ENCODE data around the gene CRACR2A. TPM values are rescaled to one million over a fixed set of nuclear protein-coding genes. Genes with fewer than 3 reads are reported as not detected.

Gene CRACR2A
- total and polyA plus RNA-seq, 2 donors from 2014 or later: 0.22 to 6.1 TPM

GRCh38 chr12:3646561-3647241, 106.2 kb downstream of the CRACR2A start:
- FAIRE-seq (no peak), DNase-seq (peak in 1 of 5 donors; percentile 44)
- H3K27ac ChIP-seq (ENCODE audit: low read depth in 2 of 2, low read length in 2 of 2): no peak overlapping the region
- H3K4me3 ChIP-seq (ENCODE audit: low read length in 3 of 3): no peak overlapping the region
- intact Hi-C loops (cut with DNase I): no loop called here
- no peaks in the 10 kb centered on the region for H3K36me3 ChIP-seq (ENCODE audit: control insufficient read depth in 2 of 3, insufficient read depth in 3 of 3, low read length in 3 of 3)
- peaks cover 0 to 6% (median 0%) of the 10 kb centered on the region in 3 donors for H3K4me1 ChIP-seq (ENCODE audit: control insufficient read depth in 2 of 3, insufficient read depth in 2 of 3, low read depth in 1 of 3, low read length in 3 of 3)
- no peak for TF ChIP-seq CTCF (IDR thresholded peaks at IDR 0.05; ENCODE audit: borderline replicate concordance, extremely low read depth, insufficient read depth)
- H3K9ac ChIP-seq (ENCODE audit: low read length in 3 of 3): no peak overlapping the region
- H3K9me3 ChIP-seq (ENCODE audit: control insufficient read depth in 2 of 3, insufficient read depth in 1 of 3, low read length in 3 of 3): no peaks in the 10 kb centered on the region
- H3K27me3 ChIP-seq (ENCODE audit: control insufficient read depth, insufficient read depth, low read length): no peaks in the 10 kb centered on the region

- intact Hi-C loops (cut with DNase I): no loop called here
- no peak for TF ChIP-seq CTCF (IDR thresholded peaks at IDR 0.05; ENCODE audit: borderline replicate concordance, extremely low read depth, insufficient read depth)
- no peaks in the 10 kb centered on the region for H3K27me3 ChIP-seq (ENCODE audit: control insufficient read depth, insufficient read depth, low read length)
- no peak overlapping the region for H3K4me3 ChIP-seq (ENCODE audit: low read length in 3 of 3)
- DNase-seq (no peak), FAIRE-seq (no peak)
- H3K9me3 ChIP-seq (ENCODE audit: control insufficient read depth in 2 of 3, insufficient read depth in 1 of 3, low read length in 3 of 3): no peaks in the 10 kb centered on the region
- no peak overlapping the region for H3K9ac ChIP-seq (ENCODE audit: low read length in 3 of 3)
- no peaks in the 10 kb centered on the region for H3K36me3 ChIP-seq (ENCODE audit: control insufficient read depth in 2 of 3, insufficient read depth in 3 of 3, low read length in 3 of 3)
- peaks cover 0 to 6% (median 0%) of the 10 kb centered on the region in 3 donors for H3K4me1 ChIP-seq (ENCODE audit: control insufficient read depth in 2 of 3, insufficient read depth in 2 of 3, low read depth in 1 of 3, low read length in 3 of 3)
- H3K27ac ChIP-seq (ENCODE audit: low read depth in 2 of 2, low read length in 2 of 2): no peak overlapping the region
Measured at GRCh38 chr12:3645091-3645490, 107.8 kb downstream of the CRACR2A start.

GRCh38 chr12:3644104-3644503, 108.8 kb downstream of the CRACR2A start:
- Histone ChIP-seq H3K27ac (ENCODE audit: low read depth in 2 of 2, low read length in 2 of 2) (no peak overlapping the region), H3K4me1 (ENCODE audit: control insufficient read depth in 2 of 3, insufficient read depth in 2 of 3, low read depth in 1 of 3, low read length in 3 of 3) (peaks cover 0 to 6% (median 0%) of the 10 kb centered on the region in 3 donors), H3K27me3 (ENCODE audit: control insufficient read depth, insufficient read depth, low read length) (no peaks in the 10 kb centered on the region), H3K9me3 (ENCODE audit: control insufficient read depth in 2 of 3, insufficient read depth in 1 of 3, low read length in 3 of 3) (no peaks in the 10 kb centered on the region), H3K36me3 (ENCODE audit: control insufficient read depth in 2 of 3, insufficient read depth in 3 of 3, low read length in 3 of 3) (no peaks in the 10 kb centered on the region), H3K4me3 (ENCODE audit: low read length in 3 of 3) (no peak overlapping the region), H3K9ac (ENCODE audit: low read length in 3 of 3) (no peak overlapping the region)
- no peak for TF ChIP-seq CTCF (IDR thresholded peaks at IDR 0.05; ENCODE audit: borderline replicate concordance, extremely low read depth, insufficient read depth)
- FAIRE-seq (no peak), DNase-seq (no peak)
- intact Hi-C loops (cut with DNase I): no loop called here
